Bone marrow (tissue), 2 donors: ENCODE data around the gene DYNLRB2.
A peak's percentile ranks its signal among the peaks of the same experiment; 100 is the strongest.

Source experiments
- DNase-seq, 2 donors: peaks; one replicate each; lab custom pipeline; 2025; lab: John Stamatoyannopoulos, UW

DYNLRB2 gene

GRCh38 chr16:80540516-80541305 is at the start of gene DYNLRB2:
TSS of gene DYNLRB2 (plus strand) at chr16:80540993. CDS start at chr16:80541077, 84 bp downstream.
- peak; percentile 67 to 82 for DNase-seq

DNA sequence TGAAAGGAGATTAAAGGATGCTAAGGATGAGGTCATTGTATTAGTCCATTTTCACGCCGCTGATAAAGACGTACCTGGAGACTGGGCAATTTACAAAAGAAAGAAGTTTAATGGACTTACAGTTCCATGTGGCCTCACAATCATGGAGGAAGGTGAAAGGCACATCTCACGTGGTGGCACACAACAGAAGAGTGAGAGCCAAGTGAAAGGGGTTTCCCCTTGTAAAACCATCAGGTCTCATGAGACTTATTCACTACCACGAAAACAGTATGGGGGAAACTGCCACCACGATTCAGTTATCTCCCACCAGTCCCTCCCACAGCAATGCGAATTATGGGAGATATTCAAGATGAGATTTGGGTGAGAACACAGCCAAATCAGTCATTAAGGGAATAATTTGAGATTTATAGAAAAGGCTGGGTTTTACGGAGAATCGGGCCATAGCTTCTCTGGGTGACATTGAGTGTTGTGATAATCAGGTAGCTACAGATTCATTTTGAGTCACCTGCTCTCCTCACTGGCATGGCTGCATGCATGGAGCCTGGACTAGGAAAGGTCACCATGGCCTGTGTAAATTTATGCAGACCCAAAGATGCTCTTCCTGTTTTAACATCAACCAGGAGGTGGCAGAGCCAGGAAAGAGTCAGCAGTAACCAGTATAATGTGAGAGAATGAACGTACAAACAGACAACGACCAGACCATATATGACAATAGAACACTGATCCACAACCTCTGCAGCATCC is 40.5 kb upstream of the DYNLRB2 start:
- no peak for DNase-seq

DNA sequence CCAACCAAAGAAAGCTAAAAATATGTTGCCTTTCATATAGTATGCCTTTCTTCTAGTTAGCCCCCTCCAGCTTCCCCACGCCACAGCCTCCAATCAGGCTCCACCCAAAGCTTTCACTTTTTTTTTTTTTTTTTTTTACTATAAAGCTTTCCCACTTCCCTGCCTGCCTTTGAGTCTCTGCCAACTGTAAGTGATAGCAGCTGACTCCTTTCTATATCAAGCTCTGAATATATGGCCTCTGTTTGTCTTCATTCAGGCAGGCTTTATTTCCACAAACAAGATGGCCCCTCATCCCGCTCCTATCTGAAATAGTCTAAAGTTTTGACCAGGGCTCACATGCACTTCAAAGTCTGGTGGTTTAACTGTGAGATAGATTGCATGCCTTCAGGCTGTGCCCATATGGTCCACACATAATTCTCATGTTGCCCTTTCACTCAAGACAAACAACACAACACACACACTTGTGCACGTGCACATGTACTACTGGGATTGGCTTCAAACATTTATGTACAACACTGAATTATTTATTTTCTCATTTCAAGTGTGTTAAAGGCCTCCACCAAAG is 39.8 kb upstream of the DYNLRB2 start:
- DNase-seq: no peak

DNA sequence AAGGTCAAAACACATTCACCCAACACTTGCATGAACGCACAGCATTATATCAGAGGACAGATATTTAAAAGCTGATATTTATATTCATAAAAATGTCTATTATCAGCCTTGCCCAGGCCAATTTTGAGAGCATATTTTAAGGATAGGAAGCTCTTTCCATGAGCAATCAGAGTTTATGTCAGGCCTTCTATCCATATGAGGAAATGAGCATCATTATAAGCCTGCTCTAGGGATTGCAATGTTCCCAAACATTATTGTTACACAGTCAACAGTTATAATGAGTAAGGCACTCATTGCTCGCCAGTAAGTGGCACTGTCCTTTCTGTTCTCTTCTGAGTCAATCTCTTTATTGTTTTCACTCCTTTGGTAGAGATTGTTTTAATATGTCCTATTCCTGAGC is 37.7 kb upstream of the DYNLRB2 start:
- DNase-seq: no peak

DNA sequence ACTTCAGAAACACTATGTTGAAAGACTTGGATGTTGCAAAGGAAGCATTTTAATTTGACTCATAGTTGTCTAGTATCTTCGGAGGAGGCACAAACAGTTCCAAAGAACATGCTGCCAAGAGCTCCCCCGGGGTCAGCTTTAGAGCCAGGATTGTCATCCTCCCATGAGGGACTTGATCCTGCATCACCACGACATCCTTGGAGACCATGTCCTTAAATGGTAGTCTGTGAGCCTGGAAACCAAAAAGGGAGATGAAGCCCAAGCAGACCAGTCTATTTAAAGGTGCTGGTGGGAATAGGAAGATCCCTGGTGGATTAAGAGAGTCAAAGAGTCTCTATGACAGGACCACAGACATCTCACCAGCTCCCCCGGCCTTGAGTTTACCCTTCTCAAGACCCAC is 33.3 kb upstream of the DYNLRB2 start:
- no peak for DNase-seq

DNA sequence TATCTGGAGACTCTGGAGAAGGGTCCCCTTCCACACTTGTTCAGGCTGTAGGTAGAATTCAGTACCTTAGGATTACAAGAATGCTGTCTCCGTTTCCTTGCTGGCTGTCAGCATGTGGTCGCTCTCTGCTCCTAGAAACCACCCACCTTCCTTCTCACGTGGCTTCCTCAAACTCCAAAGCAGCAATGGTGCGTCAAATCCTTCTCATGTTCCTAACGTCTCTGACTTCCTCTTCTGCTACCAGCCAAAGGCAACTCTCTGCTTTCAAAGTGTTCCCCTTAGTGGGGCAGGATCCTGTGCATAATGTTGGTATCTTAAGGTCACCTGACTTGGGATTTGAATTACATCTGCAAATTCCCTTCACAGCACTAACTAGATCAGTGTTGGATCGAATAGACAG is 30.9 kb upstream of the DYNLRB2 start:
- DNase-seq: no peak

GRCh38 chr16:80511824-80512592 is 28.8 kb upstream of the DYNLRB2 start:
- no peak for DNase-seq

DNA sequence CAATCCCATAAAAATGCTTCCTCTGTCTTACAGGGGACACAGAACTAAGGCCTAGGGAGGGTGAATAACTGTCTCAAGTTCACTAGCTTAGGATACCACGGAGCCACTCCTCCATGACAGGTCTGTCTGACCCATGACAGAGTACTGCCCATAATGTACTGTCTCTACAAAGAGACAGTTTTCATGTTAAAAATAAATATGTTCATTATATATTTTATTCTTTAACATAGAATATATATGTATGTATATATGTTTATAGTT is 28.3 kb upstream of the DYNLRB2 start:
- DNase-seq: no peak

DNA sequence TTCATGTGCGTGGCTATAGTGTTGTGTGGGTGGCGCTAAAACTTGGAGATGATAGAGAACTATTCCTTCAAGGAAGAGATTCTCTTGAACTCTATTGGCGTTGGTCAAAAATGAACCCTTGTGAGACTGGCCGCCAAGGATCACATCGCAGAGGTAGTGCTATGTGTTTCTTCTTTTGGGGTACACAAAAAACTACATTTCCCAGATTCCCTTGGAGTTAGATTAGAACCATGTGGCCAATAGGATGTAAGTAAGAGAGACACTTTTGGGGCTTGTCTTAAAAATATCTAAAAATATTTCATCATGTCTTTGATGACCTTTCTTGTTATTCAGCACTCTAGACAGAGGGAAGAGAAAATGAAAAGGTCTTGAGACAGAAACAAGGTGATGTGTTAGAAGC is 25.4 kb upstream of the DYNLRB2 start:
- DNase-seq: no peak

DNA sequence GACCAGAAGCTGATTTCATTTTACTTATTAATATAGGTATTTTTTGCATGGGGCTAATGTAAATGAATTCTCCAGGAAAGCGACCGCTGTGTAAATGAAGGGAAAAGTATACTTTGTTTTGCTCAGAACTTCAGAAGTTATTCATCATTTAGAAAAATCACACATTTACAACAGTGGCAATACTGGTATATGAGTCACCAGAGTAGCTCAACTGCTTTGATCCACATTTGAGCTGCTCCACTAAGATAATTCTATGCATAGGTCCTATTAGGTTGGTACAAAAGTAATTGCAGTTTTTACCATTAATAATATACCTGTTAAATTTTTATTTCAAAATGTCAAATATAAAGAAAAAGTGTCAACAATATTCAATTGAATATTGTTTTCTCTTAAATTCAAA is 22.9 kb upstream of the DYNLRB2 start:
- no peak for DNase-seq

DNA sequence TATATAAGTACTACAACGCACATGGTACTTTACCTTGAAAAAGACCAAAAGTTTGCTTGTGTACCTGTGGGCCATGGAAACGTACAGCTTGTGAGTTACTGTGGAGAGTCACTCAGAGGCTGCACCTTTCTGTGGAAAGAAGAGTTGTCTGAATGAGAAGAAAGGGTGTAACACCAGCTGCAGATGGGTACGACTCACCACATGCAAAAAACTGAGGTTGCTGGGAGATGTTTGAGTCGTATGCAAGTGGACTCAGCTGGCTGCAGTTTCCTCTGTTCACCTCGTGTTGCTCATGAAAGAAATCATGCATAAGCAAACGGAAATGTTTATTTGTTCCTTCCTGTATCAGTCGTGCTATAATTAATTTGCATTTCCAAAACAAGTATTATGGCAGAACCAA is 22.4 kb upstream of the DYNLRB2 start:
- DNase-seq: no peak

DNA sequence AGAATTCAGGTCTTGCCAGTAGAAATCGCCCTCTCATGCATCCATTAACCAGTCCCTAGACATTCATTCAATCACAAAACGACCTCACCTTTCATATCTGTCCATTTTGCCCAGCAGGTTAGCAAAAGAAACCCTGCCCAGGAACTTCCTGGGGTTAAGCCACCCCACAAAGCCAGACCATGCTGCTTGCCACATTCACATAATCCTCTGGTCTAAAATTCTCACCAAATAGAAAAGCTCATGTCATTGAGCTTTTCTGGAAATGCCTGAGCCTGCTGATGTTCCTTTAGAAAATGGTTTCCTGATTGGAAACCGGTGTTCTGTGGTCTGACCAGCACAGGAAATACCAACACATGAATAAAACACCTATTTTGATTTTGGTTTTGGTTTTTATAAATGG is 21.6 kb upstream of the DYNLRB2 start:
- no peak for DNase-seq

DNA sequence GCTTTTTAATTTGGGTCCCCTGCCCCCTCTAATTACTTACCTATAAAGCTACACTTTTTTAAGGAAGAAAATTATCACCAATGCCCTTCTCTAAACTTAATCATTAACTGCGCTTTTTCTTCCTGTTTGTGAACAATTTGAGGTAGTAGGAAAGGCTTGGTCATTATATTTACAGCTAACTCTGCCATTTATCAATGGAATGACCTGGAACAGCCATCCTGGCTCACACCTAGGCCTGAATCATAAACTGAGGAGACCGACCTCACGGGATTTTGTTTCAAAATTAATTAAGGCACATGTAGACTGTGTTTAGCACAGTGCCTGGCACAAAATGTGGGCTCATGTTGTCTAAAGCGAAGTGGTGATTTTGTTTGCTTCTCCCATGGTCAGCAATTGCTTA is 15.4 kb upstream of the DYNLRB2 start:
- DNase-seq: no peak

DNA sequence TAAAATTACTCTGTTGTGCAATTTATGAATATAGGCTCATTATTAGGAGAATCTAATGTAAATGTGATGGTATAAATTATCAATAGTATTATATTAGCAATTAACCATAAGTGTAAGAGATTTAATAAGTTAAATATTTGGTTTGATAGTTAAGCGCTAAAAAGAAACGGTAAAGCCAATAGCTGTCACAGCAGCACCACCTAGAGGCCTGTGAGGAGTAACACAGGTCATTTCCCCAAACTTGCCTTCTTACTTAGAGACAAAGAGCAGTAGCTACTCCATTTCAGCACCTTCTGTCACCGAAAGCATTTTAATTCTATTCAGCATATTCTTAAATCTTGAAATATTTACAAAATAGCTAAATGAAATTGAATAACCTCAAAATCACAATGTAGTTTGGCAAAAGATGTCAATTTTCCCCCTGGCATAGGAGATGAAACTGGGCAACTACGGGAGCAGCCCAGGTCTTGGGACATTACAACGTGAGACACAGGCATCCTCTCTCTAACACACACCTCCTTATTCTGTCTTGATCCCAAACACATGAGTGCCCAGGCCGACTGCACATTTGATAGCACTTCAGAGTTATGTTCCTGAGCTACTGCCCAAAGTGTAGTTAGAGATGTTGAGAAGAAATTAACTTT is 14.3 kb upstream of the DYNLRB2 start:
- DNase-seq: peak in 1 of 2 donors; percentile 41

DNA sequence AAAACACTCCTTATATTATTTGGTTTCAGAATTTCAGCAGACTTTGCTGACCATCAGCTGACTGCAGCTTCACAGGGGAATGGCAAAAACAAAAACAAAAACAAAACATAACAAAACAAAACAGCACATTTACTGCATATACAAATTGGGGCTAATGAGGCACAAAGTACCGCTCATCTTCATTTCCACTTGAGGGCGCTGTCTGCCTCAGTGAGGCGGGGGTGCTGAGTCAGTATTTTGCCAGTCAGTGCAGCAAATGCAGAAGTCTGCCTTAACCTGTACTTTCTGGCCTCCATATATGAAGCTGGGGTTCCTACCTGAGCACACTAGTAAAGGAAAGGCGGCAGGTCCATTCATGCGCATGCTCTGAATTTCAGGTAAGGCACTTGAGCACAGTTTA is 13.5 kb upstream of the DYNLRB2 start:
- DNase-seq: peak; percentile 10 to 64

GRCh38 chr16:80530479-80530878 is 10.3 kb upstream of the DYNLRB2 start:
- DNase-seq: no peak

DNA sequence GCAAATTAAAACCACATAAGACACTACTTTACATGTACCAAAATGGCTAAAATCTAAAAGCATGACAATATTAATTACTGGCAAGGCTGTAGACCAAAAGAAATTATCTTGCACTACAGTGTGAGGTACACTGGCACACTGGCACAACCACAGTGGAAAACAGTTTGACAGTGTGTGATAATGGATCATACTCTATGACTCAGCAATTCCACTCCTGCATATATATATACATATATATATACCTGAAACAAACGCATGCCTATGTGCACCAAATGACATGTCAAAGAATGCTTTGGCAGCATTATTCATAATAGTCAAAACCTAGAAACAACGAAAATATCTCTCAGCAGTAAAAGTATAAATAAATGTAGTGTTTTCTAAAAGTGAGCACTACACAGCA is 4.6 kb upstream of the DYNLRB2 start:
- no peak for DNase-seq

DNA sequence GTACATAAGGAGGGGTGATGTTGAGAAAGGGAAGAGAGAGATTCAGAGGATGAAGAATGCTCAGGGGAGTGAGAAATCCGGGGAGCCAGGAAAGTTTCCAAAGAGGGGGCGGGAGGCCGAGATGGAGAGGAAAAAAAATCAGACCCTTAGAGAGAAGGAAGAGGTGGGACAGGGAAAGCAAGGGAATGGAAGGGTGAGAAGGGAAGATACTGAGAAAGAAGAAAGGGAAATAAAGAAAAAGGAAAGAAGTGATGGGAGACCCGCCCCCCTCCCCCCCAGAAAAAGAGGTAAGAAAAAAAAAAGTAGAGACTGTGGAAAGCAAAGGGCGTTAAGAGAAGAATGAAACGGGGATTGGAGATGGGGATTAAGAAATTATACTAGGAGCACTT is 507 bp downstream of the DYNLRB2 start:
- no peak for DNase-seq

DNA sequence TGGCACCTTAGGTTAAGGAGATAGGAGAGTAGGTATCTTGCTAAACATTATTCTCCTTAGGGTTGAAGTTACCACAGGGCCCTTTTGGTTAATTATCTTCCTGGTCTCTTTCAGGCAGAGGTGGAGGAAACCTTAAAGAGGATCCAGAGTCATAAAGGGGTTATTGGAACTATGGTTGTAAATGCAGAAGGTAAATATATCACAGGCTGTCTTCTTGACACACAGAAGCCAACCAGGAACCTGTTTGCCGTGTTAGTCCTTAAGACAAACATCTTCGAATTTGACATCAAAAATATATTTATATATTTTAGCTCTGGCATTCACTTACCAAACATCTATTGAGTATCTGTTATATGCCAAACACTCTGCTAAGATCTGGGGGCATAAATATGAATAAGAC is 2.4 kb downstream of the DYNLRB2 start:
- DNase-seq: no peak

- no peak for DNase-seq
Observed at GRCh38 chr16:80544326-80544725, 3.5 kb downstream of the DYNLRB2 start.

- no peak for DNase-seq
Observed at GRCh38 chr16:80546249-80546648, 5.5 kb downstream of the DYNLRB2 start.

GRCh38 chr16:80547145-80547544 is 6.4 kb downstream of the DYNLRB2 start:
- DNase-seq: no peak
